Calu3 (cell line): ENCODE measurements around the gene IGFLR1. TPM values are rescaled to one million over a fixed set of nuclear protein-coding genes. Genes with fewer than 3 reads are reported as not detected.

Source experiments
- BruUV-seq: library from RNA; stranded (reverse); fragments of 400-500 nt; replicated peaks from 2 replicates; lab custom pipeline; 2021; lab: Mats Ljungman, UMichigan
- CTCF ChIA-PET: fragments of 300-600 bp; sonication (Branson Sonifier 250); formaldehyde crosslinking; loops from one replicate; lab custom pipeline; 2022; ENCODE audit warnings: antibody characterized with exemption; lab: Charles Lee
- DNase-seq: peaks from one replicate; pipeline ENCODE4 v3.0.0; 2022
- H3K27ac Mint-ChIP-seq: one replicate; pipeline ENCODE4 v1.8.0; 2022; ENCODE audit warnings: mixed read lengths; ENCODE audit not compliant: unreplicated experiment
- H3K27me3 Mint-ChIP-seq: one replicate; pipeline ENCODE4 v1.8.0; 2022; ENCODE audit warnings: mixed read lengths; ENCODE audit not compliant: unreplicated experiment
- H3K36me3 Mint-ChIP-seq: one replicate; pipeline ENCODE4 v1.8.0; 2022; ENCODE audit warnings: mild to moderate bottlenecking, moderate library complexity, mixed read lengths; ENCODE audit not compliant: insufficient read depth, unreplicated experiment
- H3K4me1 Mint-ChIP-seq: one replicate; pipeline ENCODE4 v1.8.0; 2022; ENCODE audit warnings: mild to moderate bottlenecking, low read depth, mixed read lengths; ENCODE audit not compliant: unreplicated experiment
- H3K4me3 Mint-ChIP-seq: one replicate; pipeline ENCODE4 v1.8.0; 2022; ENCODE audit warnings: mild to moderate bottlenecking, low read depth, moderate library complexity, mixed read lengths; ENCODE audit not compliant: unreplicated experiment
- H3K9me3 Mint-ChIP-seq: one replicate; pipeline ENCODE4 v1.8.0; 2022; ENCODE audit warnings: low read depth, mixed read lengths; ENCODE audit not compliant: unreplicated experiment
- intact Hi-C: fragments of 100-400 bp; cut with micrococcal nuclease; formaldehyde crosslinking; loops from one replicate; pipeline ENCODE4 v1.10.0; 2022; ENCODE audit not compliant: unreplicated experiment
- total RNA-seq: library from RNA; stranded (reverse); gene quantifications from 2 replicates; pipeline ENCODE4 v1.2.3, GENCODE V29; 2022
- TF ChIP-seq, protein P1 (sequence below): fragments of 200-600 bp; IDR thresholded peaks from one replicate; pipeline ENCODE4 v1.8.0; 2022; ENCODE audit warnings: antibody characterized with exemption; ENCODE audit not compliant: unreplicated experiment

IGFLR1 gene
- total RNA-seq, 1 experiment from 2014 or later, result 9.2 TPM

DNA sequence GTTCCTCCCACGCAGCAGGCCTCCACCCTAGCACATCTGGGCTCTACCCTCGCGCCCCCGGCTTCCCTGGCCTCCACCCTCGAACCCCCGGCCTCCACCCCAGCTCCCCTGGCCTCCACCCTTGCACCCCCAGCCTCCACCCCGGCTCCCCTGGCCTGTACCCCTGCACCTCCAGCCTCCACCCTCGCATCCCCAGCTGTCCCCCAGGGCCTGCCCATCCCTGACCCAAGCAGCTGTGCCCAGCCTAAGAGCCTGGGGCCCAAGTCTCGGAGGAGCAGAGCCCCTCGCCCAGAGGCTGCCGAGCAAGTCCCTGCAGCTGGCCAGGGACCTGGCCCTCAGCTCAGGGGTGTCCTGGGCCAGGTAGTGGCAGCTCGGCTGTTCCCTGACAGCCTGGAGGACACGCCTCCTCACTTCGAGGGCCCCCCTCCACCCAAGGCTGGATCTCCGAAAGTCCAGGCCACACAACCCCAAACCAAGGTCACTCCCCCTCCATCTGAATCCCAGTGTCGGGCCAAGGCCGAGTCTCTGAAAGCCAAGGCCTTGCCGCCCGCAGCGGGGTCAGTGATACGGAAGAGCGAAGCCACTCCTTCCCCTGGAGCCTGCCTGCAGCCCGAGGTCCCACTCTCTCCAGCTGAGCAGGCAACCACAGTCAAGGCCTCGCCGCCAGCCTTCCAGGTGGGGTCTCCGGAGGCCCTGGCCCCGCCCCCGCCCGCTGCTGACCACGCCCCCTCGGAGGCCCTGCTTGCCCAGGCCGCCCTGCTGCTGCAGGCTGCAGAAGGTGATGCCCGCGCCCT lies 25.2 kb upstream of the IGFLR1 start:
- CTCF ChIA-PET, result interaction anchor here (0.6 kb wide), 1 partner anchor 386 kb away, joined by 4 read pairs; no protein-coding TSS in a partner anchor
- TF ChIP-seq, protein P1, sequence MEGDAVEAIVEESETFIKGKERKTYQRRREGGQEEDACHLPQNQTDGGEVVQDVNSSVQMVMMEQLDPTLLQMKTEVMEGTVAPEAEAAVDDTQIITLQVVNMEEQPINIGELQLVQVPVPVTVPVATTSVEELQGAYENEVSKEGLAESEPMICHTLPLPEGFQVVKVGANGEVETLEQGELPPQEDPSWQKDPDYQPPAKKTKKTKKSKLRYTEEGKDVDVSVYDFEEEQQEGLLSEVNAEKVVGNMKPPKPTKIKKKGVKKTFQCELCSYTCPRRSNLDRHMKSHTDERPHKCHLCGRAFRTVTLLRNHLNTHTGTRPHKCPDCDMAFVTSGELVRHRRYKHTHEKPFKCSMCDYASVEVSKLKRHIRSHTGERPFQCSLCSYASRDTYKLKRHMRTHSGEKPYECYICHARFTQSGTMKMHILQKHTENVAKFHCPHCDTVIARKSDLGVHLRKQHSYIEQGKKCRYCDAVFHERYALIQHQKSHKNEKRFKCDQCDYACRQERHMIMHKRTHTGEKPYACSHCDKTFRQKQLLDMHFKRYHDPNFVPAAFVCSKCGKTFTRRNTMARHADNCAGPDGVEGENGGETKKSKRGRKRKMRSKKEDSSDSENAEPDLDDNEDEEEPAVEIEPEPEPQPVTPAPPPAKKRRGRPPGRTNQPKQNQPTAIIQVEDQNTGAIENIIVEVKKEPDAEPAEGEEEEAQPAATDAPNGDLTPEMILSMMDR, result no peak
- no peak for DNase-seq
- no peaks in the 10 kb centered on the region for H3K9me3 Mint-ChIP-seq
- intact Hi-C loops, result no loop called here
- peaks cover 51% of the 10 kb centered on the region for H3K36me3 Mint-ChIP-seq
- H3K27me3 Mint-ChIP-seq, result no peaks in the 10 kb centered on the region
- BruUV-seq, result no TSS peak
- H3K27ac Mint-ChIP-seq, result no peak overlapping the region
- no peak overlapping the region for H3K4me3 Mint-ChIP-seq
- no peaks in the 10 kb centered on the region for H3K4me1 Mint-ChIP-seq

GRCh38 chr19:35766571-35767104 lies 24.4 kb upstream of the IGFLR1 start:
- no TSS peak for BruUV-seq
- CTCF ChIA-PET, result interaction anchor here (0.6 kb wide), 2 partner anchors 19 to 385 kb away, joined by 3 to 4 read pairs; no protein-coding TSS in a partner anchor
- H3K36me3 Mint-ChIP-seq, result peaks cover 59% of the 10 kb centered on the region
- DNase-seq, result no peak
- H3K4me3 Mint-ChIP-seq, result no peak overlapping the region
- H3K27me3 Mint-ChIP-seq, result no peaks in the 10 kb centered on the region
- TF ChIP-seq, protein P1, result no peak
- no peaks in the 10 kb centered on the region for H3K4me1 Mint-ChIP-seq
- no peaks in the 10 kb centered on the region for H3K9me3 Mint-ChIP-seq
- intact Hi-C loops, result no loop called here
- H3K27ac Mint-ChIP-seq, result no peak overlapping the region

DNA sequence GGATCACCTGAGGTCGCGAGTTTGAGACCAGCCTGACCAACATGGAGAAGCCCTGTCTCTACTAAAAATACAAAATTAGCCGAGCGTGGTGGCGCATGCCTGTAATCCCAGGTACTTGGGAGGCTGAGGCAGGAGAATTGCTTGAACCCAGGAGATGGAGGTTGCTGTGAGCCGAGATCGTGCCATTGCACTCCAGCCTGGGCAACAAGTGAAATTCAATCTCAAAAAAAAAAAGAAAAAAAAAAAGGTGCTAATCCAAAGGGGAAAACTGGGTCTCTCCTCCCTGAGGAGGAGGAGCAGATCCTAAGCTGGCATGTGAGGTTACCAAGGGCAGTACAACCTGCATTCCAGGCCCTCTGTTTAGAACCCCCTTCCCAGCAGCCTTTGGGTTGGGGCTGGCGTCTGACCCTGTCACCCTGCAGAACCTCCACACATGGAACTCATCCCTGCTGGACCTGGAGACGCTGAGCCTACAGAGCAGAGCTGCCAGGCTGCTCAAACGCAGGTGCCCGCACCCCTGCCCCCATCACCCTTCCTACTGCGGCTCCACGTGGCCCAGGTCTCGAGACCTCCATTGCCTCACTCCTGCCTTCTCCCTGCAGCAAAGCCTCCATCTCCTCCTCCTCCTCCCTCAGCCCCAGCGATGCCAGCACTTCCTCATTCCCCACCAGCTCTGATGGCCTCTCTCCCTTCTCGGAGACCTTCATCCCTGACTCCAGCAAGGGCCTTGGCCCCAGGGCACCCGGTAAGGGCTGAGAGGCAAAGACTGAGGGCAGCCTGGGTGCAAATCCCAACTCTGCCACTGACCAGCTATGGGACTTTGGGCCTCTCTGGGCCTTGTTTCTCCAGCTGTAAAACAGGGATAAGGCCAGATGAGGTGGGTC lies 22.4 kb upstream of the IGFLR1 start:
- Mint-ChIP-seq H3K4me1 (peaks cover 2% of the 10 kb centered on the region), H3K36me3 (peaks cover 59% of the 10 kb centered on the region), H3K27ac (no peak overlapping the region), H3K27me3 (no peaks in the 10 kb centered on the region), H3K9me3 (no peaks in the 10 kb centered on the region), H3K4me3 (no peak overlapping the region)
- no peak for DNase-seq
- CTCF ChIA-PET, result no interaction called here
- TF ChIP-seq, protein P1, result no peak
- no TSS peak for BruUV-seq
- intact Hi-C loops, result no loop called here

- H3K4me3 Mint-ChIP-seq, result no peak overlapping the region
- BruUV-seq, result no TSS peak
Observed at GRCh38 chr19:35760711-35761349, 18.6 kb upstream of the IGFLR1 start.

More at GRCh38 chr19:35760711-35761349, 18.6 kb upstream of the IGFLR1 start:
- Mint-ChIP-seq H3K27ac (no peak overlapping the region), H3K9me3 (no peaks in the 10 kb centered on the region), H3K36me3 (peaks cover 82% of the 10 kb centered on the region), H3K27me3 (no peaks in the 10 kb centered on the region), H3K4me1 (peaks cover 11% of the 10 kb centered on the region)
- CTCF ChIA-PET, result no interaction called here
- intact Hi-C loops, result no loop called here
- no peak for DNase-seq
- TF ChIP-seq, protein P1, result no peak
